DND-41 (cell line): ENCODE measurements around the gene SLX4IP.

ENCODE experiments used
- ATAC-seq: fragments of 200-7000 bp; cut with Tn5 transposase; 3 replicates; pipeline ENCODE4 v1.9.1; 2021; ENCODE audit warnings: low read depth; ENCODE audit not compliant: insufficient read depth
- DNase-seq: peaks from one replicate; pipeline ENCODE4 v3.0.0-alpha.2; 2020
- H2AFZ ChIP-seq: 2 replicates; pipeline ENCODE4 v1.6.0; 2012; ENCODE audit warnings: low read depth, low read length
- H3K27ac ChIP-seq: 2 replicates; pipeline ENCODE4 v1.5.1; 2012; ENCODE audit warnings: low read length, inconsistent platforms
- H3K27me3 ChIP-seq: fragments of 200-600 bp; sonication (generic); 2 replicates; pipeline ENCODE4 v1.6.0; 2012; ENCODE audit warnings: low read length, mild to moderate bottlenecking, inconsistent platforms; ENCODE audit not compliant: insufficient read depth, poor library complexity
- H3K36me3 ChIP-seq: 2 replicates; pipeline ENCODE4 v1.5.1; 2012; ENCODE audit warnings: low read length, inconsistent platforms; ENCODE audit not compliant: insufficient read depth
- H3K4me1 ChIP-seq: 2 replicates; pipeline ENCODE4 v1.5.1; 2012; ENCODE audit warnings: mild to moderate bottlenecking, low read length; ENCODE audit not compliant: insufficient read depth
- H3K4me2 ChIP-seq: 2 replicates; pipeline ENCODE4 v1.6.0; 2012; ENCODE audit warnings: mild to moderate bottlenecking, moderate library complexity, low read length, inconsistent platforms; ENCODE audit not compliant: insufficient read depth
- H3K4me3 ChIP-seq, 2 experiments: fragments of 200-600 bp in 1 of 2; shearing (Covaris generic) in 1 of 2; 2 replicates each; pipeline ENCODE4 v1.5.1; 2012 to 2016; ENCODE audit warnings: inconsistent platforms in 2 of 2, low read length in 2 of 2, mild to moderate bottlenecking in 2 of 2, low read depth in 1 of 2, moderate library complexity in 1 of 2
- H3K79me2 ChIP-seq: 2 replicates; pipeline ENCODE4 v1.6.0; 2012; ENCODE audit warnings: low read length, inconsistent platforms; ENCODE audit not compliant: insufficient read depth
- H3K9ac ChIP-seq: 2 replicates; pipeline ENCODE4 v1.6.0; 2012; ENCODE audit warnings: low read depth, mild to moderate bottlenecking, inconsistent platforms, low read length, moderate library complexity
- H3K9me3 ChIP-seq: 2 replicates; pipeline ENCODE4 v1.5.1; 2012; ENCODE audit warnings: low read length, moderate library complexity, mild to moderate bottlenecking, inconsistent platforms; ENCODE audit not compliant: insufficient read depth, severe bottlenecking
- H4K20me1 ChIP-seq: 2 replicates; pipeline ENCODE4 v1.6.0; 2012; ENCODE audit warnings: low read length; ENCODE audit not compliant: insufficient read depth
- EZH2 ChIP-seq: IDR thresholded peaks from 3 replicates; pipeline ENCODE4 v1.6.1; 2012; ENCODE audit warnings: borderline replicate concordance, low read depth, mild to moderate bottlenecking, moderate library complexity, low read length, inconsistent platforms; ENCODE audit not compliant: severe bottlenecking
- TF ChIP-seq, protein P1 (sequence below): IDR thresholded peaks from 2 replicates; pipeline ENCODE4 v1.5.1; 2012; ENCODE audit warnings: borderline replicate concordance, low read length, moderate library complexity, mild to moderate bottlenecking; ENCODE audit not compliant: poor library complexity, severe bottlenecking; ENCODE audit errors: extremely low read depth

Gene SLX4IP

GRCh38 chr20:10651227-10651990 is 216.3 kb downstream of the SLX4IP start:
- peaks cover 3% of the 10 kb centered on the region for H3K4me1 ChIP-seq
- H3K79me2 ChIP-seq, result no peaks in the 10 kb centered on the region
- H3K27me3 ChIP-seq, result no peaks in the 10 kb centered on the region
- H4K20me1 ChIP-seq, result no peaks in the 10 kb centered on the region
- DNase-seq (no peak), ATAC-seq (peak; percentile 66)
- no peak overlapping the region for H3K9ac ChIP-seq
- H3K9me3 ChIP-seq, result no peaks in the 10 kb centered on the region
- no peaks in the 10 kb centered on the region for H3K36me3 ChIP-seq
- no peak overlapping the region for H2AFZ ChIP-seq
- TF ChIP-seq, protein P1, sequence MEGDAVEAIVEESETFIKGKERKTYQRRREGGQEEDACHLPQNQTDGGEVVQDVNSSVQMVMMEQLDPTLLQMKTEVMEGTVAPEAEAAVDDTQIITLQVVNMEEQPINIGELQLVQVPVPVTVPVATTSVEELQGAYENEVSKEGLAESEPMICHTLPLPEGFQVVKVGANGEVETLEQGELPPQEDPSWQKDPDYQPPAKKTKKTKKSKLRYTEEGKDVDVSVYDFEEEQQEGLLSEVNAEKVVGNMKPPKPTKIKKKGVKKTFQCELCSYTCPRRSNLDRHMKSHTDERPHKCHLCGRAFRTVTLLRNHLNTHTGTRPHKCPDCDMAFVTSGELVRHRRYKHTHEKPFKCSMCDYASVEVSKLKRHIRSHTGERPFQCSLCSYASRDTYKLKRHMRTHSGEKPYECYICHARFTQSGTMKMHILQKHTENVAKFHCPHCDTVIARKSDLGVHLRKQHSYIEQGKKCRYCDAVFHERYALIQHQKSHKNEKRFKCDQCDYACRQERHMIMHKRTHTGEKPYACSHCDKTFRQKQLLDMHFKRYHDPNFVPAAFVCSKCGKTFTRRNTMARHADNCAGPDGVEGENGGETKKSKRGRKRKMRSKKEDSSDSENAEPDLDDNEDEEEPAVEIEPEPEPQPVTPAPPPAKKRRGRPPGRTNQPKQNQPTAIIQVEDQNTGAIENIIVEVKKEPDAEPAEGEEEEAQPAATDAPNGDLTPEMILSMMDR, result peak; percentile 11
- no peak for TF ChIP-seq EZH2
- no peak overlapping the region for H3K4me3 ChIP-seq
- no peak overlapping the region for H3K4me2 ChIP-seq
- no peak overlapping the region for H3K27ac ChIP-seq

- Histone ChIP-seq H3K4me2 (no peak overlapping the region), H3K79me2 (no peaks in the 10 kb centered on the region), H2AFZ (no peak overlapping the region), H4K20me1 (no peaks in the 10 kb centered on the region), H3K9me3 (no peaks in the 10 kb centered on the region), H3K4me1 (peaks cover 3% of the 10 kb centered on the region), H3K4me3 (no peak overlapping the region), H3K27ac (no peak overlapping the region), H3K9ac (no peak overlapping the region), H3K36me3 (no peaks in the 10 kb centered on the region), H3K27me3 (no peaks in the 10 kb centered on the region)
- DNase-seq, result no peak
- no peak for ATAC-seq
- TF ChIP-seq, protein P1, result no peak
- TF ChIP-seq EZH2, result no peak
These were observed 217.1 kb downstream of the SLX4IP start for GRCh38 chr20:10652185-10652584.

DNA sequence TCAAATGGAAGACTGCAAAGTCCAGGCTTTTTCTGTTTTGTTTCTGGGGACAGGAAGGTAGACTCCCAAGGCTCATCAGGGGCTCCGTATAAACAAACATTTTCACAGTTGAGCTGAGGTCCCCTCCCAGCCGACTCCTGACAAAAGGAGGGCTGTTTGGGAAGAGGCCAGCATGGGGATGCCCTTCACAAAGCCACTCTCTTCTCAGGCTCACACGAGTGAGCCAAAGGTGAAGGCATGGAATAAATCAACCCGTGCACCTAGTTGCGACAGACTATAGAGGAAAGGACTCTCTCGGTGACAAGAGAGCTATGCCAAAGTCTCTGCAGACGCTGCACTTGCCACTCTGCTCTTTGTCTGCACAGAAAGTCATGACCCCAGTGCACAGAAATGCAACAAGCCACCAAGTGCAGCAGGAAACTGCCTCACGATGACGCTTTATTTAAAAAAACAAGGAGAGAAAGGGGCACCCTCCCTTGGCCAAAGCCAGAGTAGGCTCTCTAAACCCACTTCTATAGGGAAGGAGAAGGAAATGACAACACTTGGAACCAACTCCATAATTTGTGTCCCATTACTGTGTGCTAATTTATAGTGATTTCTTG is 217.7 kb downstream of the SLX4IP start:
- Histone ChIP-seq H3K4me1 (peaks cover 3% of the 10 kb centered on the region), H3K4me3 (no peak overlapping the region), H2AFZ (no peak overlapping the region), H3K9me3 (no peaks in the 10 kb centered on the region), H3K27me3 (no peaks in the 10 kb centered on the region), H3K4me2 (no peak overlapping the region), H3K79me2 (no peaks in the 10 kb centered on the region), H3K36me3 (no peaks in the 10 kb centered on the region), H3K9ac (no peak overlapping the region), H4K20me1 (no peaks in the 10 kb centered on the region), H3K27ac (no peak overlapping the region)
- ATAC-seq (no peak), DNase-seq (no peak)
- TF ChIP-seq, protein P1, result no peak
- no peak for TF ChIP-seq EZH2
